ENCODE measurements around the gene TRPM2.

DNA sequence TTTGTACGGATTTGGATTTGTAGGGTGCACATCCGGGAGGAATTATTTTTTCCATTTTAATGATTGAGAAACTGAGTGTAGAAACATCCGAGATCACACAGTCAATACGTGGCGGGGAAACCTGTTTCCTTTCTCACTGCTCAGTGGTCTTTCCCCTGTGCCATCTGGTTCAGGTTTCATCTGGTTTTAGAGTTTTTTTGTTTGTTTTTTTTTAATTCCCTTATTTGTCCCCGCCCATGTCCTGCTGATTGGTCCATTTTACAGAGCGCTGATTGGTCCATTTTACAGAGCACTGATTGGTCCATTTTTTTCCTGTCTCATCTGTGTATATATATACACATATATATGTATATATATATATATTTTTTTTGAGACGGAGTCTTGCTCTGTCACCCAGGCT lies 6.0 kb downstream of the TRPM2 start:
- TF ChIP-seq CTCF (IDR thresholded peaks at IDR 0.05 in 4 of 5, conservative IDR thresholded peaks at IDR 0.05 in 1 of 5) (no peak), POLR2A (IDR thresholded peaks at IDR 0.05) (no peak)
